ENCODE data around the gene DPYSL3.

GRCh38 chr5:147530530-147531389 is 20.9 kb upstream of the DPYSL3 start:
- TF ChIP-seq, protein P1, sequence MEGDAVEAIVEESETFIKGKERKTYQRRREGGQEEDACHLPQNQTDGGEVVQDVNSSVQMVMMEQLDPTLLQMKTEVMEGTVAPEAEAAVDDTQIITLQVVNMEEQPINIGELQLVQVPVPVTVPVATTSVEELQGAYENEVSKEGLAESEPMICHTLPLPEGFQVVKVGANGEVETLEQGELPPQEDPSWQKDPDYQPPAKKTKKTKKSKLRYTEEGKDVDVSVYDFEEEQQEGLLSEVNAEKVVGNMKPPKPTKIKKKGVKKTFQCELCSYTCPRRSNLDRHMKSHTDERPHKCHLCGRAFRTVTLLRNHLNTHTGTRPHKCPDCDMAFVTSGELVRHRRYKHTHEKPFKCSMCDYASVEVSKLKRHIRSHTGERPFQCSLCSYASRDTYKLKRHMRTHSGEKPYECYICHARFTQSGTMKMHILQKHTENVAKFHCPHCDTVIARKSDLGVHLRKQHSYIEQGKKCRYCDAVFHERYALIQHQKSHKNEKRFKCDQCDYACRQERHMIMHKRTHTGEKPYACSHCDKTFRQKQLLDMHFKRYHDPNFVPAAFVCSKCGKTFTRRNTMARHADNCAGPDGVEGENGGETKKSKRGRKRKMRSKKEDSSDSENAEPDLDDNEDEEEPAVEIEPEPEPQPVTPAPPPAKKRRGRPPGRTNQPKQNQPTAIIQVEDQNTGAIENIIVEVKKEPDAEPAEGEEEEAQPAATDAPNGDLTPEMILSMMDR (optimal IDR thresholded peaks at IDR 0.05 in 1 of 3, IDR thresholded peaks at IDR 0.05 in 1 of 3, conservative IDR thresholded peaks at IDR 0.05 in 1 of 3; ENCODE audit: extremely low read depth in 1 of 3, insufficient read depth in 2 of 3, low read length in 3 of 3): no peak
- TF ChIP-seq EZH2 (IDR thresholded peaks at IDR 0.05; ENCODE audit: low read length): no peak
